Renal cortical epithelial cell (primary cell): ENCODE results near the gene ELF3. TPM values are rescaled to one million over a fixed set of nuclear protein-coding genes. Genes with fewer than 3 reads are reported as not detected.
"Not testable (repeated sequence)": the region's sequence is repeated elsewhere in the genome, so short reads cannot be mapped to it uniquely, and the experiment has no call there.

ENCODE experiments used
- DNase-seq: peaks from one replicate; pipeline ENCODE4 v3.0.0-alpha.2; 2011; ENCODE audit warnings: low read depth
- total RNA-seq: library from RNA; depleted of rRNA; stranded (reverse); fragments of >200 nt; gene quantifications from 2 replicates; pipeline ENCODE4 v1.2.3, GENCODE V29; 2014

The ELF3 gene
- total RNA-seq, 1 donor from 2014 or later = 307 TPM

- DNase-seq = peak; percentile 98
Observed at GRCh38 chr1:202034683-202035462, 24.5 kb downstream of the ELF3 start.

GRCh38 chr1:202036595-202037387 is 26.4 kb downstream of the ELF3 start:
- no peak for DNase-seq

- peak; percentile 80 for DNase-seq
Observed at GRCh38 chr1:202037706-202038296, 27.4 kb downstream of the ELF3 start.

- DNase-seq = no peak
Observed at GRCh38 chr1:202038688-202039346, 28.4 kb downstream of the ELF3 start.

GRCh38 chr1:202045705-202046104 is 35.3 kb downstream of the ELF3 start:
- no peak for DNase-seq

- DNase-seq = peak; percentile 37
Observed at GRCh38 chr1:202046227-202046626, 35.8 kb downstream of the ELF3 start.

- peak; percentile 59 for DNase-seq
Observed at GRCh38 chr1:202046748-202047708, 36.6 kb downstream of the ELF3 start.

GRCh38 chr1:202047977-202048376 is 37.6 kb downstream of the ELF3 start:
- DNase-seq = no peak

GRCh38 chr1:202049129-202049528 is 38.7 kb downstream of the ELF3 start:
- DNase-seq = no peak

- DNase-seq = no peak
Observed at GRCh38 chr1:202054094-202054493, 43.7 kb downstream of the ELF3 start.

- not testable (repeated sequence) for DNase-seq
Observed at GRCh38 chr1:202054673-202055072, 44.3 kb downstream of the ELF3 start.

- peak; percentile 23 for DNase-seq
Observed at GRCh38 chr1:202056644-202057334, 46.4 kb downstream of the ELF3 start.

GRCh38 chr1:202057335-202057704 is 46.9 kb downstream of the ELF3 start:
- not testable (repeated sequence) for DNase-seq

- peak; percentile 94 for DNase-seq
Observed at GRCh38 chr1:202058001-202058908, 47.9 kb downstream of the ELF3 start.

GRCh38 chr1:202061055-202061454 is 50.7 kb downstream of the ELF3 start:
- DNase-seq = no peak

GRCh38 chr1:202061787-202062186 is 51.4 kb downstream of the ELF3 start:
- not testable (repeated sequence) for DNase-seq

GRCh38 chr1:202062636-202063035 is 52.2 kb downstream of the ELF3 start:
- not testable (repeated sequence) for DNase-seq

- peak; percentile 89 for DNase-seq
Observed at GRCh38 chr1:202063093-202063492, 52.7 kb downstream of the ELF3 start.

- DNase-seq = not testable (repeated sequence)
Observed at GRCh38 chr1:202064889-202065312, 54.5 kb downstream of the ELF3 start.
